Breast epithelium (tissue), 4 donors: ENCODE data around the gene RPS14. TPM values are rescaled to one million over a fixed set of nuclear protein-coding genes. Genes with fewer than 3 reads are reported as not detected.

Experiments used
- DNase-seq, 2 donors: peaks; one replicate each; pipeline ENCODE4 v3.0.0-alpha.2; 2019; ENCODE audit warnings: low spot score in 2 of 2
- H3K27ac ChIP-seq, 2 donors: fragments of 200-600 bp; sonication (generic) in 1 of 2; one replicate each; pipeline ENCODE4 v1.5.1; 2016 to 2019; ENCODE audit warnings: mild to moderate bottlenecking in 1 of 2
- H3K27me3 ChIP-seq, 2 donors: fragments of 200-600 bp; sonication (generic) in 1 of 2; one replicate each; pipeline versions ENCODE4 v1.5.1 to v1.6.0; 2017 to 2019; ENCODE audit warnings: control low read depth in 1 of 2, mild to moderate bottlenecking in 1 of 2
- H3K36me3 ChIP-seq: fragments of 200-600 bp; one replicate; pipeline ENCODE4 v1.5.1; 2019
- H3K4me1 ChIP-seq, 2 donors: fragments of 200-600 bp; sonication (generic); one replicate each; pipeline ENCODE4 v1.5.1; 2016 to 2019; ENCODE audit warnings: control low read depth in 1 of 2
- H3K4me3 ChIP-seq, 3 donors: fragments of 200-600 bp; sonication (generic); 1 replicate in 2 of 3; 2 replicates in 1 of 3; pipeline ENCODE4 v1.5.1; 2016 to 2019; ENCODE audit warnings: mild to moderate bottlenecking in 3 of 3, moderate library complexity in 2 of 3
- H3K9me3 ChIP-seq, 2 donors: fragments of 200-600 bp; sonication (generic) in 1 of 2; one replicate each; pipeline ENCODE4 v1.5.1; 2016 to 2019; ENCODE audit warnings: control low read depth in 1 of 2
- CTCF ChIP-seq, 3 donors: fragments of 450-650 bp; IDR thresholded peaks; one replicate each; pipeline ENCODE4 v1.5.1; 2016 to 2017; ENCODE audit warnings: antibody characterized with exemption in 3 of 3, mild to moderate bottlenecking in 3 of 3, moderate library complexity in 3 of 3
- POLR2A ChIP-seq: fragments of 450-650 bp; IDR thresholded peaks from one replicate; pipeline ENCODE4 v1.6.1; 2016; ENCODE audit warnings: antibody characterized with exemption, mild to moderate bottlenecking, moderate library complexity
- POLR2AphosphoS5 ChIP-seq, 3 donors: sonication (generic); formaldehyde crosslinking; IDR thresholded peaks; one replicate each; pipeline ENCODE4 v1.6.1; 2017; ENCODE audit warnings: antibody characterized with exemption in 3 of 3
- intact Hi-C: fragments of 100-400 bp; cut with DNase I; formaldehyde crosslinking; loops from one replicate; pipeline ENCODE4 v1.15.1; 2023; ENCODE audit warnings: low total_unique reads
- total RNA-seq, 3 donors: library from RNA; depleted of rRNA; stranded (reverse); fragments of >200 nt; gene quantifications; one replicate each; pipeline ENCODE4 v1.1.0, GENCODE V29; 2016

RPS14 gene
- total RNA-seq, 3 donors from 2014 or later = 3,271 to 4,472 (median 4,011) TPM

DNA sequence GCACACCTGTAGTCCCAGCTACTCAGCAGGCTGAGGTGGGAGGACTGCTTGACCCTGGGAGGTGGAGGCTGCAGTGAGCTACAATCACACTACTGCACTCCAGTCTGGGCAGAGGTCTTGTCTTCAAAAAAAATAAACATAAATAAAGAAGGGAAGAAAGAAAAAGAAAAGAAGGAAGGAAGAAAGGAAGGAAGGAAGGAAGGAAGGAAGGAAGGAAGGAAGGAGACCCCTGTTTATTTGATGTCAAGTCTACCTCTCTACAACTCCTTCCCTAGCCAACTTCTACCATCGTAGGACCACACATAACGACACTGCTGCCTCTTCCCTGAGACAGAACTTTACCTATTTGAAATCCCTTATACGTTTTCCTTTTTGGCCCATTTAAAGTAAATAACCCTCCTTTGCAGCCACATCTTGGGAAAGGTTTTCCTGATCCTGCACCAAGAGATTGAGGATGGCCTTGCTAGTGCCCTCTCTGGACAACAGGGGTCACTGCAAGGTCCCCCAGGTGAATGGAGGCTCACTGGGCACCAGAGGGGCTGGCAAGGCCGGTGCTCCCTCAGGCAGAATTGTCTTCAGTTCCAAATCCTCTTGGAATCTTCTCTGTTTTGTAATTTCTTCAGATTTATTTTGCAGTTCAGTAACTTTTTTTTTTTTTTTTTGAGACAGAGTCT, 10.5 kb downstream of the RPS14 start:
- Histone ChIP-seq H3K9me3 (no peaks in the 10 kb centered on the region), H3K27me3 (no peaks in the 10 kb centered on the region), H3K36me3 (peaks cover 6% of the 10 kb centered on the region), H3K4me1 (no peaks in the 10 kb centered on the region), H3K27ac (no peak overlapping the region), H3K4me3 (no peak overlapping the region)
- TF ChIP-seq POLR2AphosphoS5 (IDR thresholded peaks at IDR 0.05) (no peak), CTCF (IDR thresholded peaks at IDR 0.05) (peak in 2 of 3 donors; percentile 31 to 42), POLR2A (no peak)
- DNase-seq = no peak
- intact Hi-C loops = no loop called here

GRCh38 chr5:150436141-150436680, 13.3 kb downstream of the RPS14 start:
- intact Hi-C loops = no loop called here
- peak; percentile 75 to 87 (median 82) for TF ChIP-seq CTCF (IDR thresholded peaks at IDR 0.05)
- peak in 1 of 3 donors; percentile 26 for TF ChIP-seq POLR2AphosphoS5 (IDR thresholded peaks at IDR 0.05)
- TF ChIP-seq POLR2A = no peak

DNA sequence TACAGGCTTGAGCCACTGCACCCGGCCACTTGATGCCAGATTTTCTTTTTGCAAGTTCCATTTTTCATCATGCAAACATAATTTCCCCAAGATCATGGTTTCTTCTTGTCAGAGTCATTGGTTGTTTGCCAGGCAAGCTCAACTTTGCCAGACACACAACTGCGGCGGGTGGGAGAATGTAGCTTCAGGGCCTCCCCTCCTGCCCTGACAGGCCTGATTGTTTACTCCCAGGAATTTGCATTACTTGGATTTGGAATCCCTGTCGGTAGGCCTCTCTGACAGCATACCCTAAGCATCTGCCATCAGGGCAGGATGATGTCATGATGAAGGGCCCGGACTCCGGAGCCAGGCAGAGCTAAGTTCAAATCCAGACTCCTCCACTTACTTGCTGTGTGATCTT, 15.1 kb downstream of the RPS14 start:
- H3K4me3 ChIP-seq = no peak overlapping the region
- peak in 1 of 2 donors; percentile 77 for DNase-seq
- no peaks in the 10 kb centered on the region for H3K4me1 ChIP-seq
- H3K36me3 ChIP-seq = no peaks in the 10 kb centered on the region
- intact Hi-C loops = loop anchor here (5.0 kb wide), 1 partner anchor 553 kb away; no protein-coding TSS in a partner anchor
- no peaks in the 10 kb centered on the region for H3K27me3 ChIP-seq
- no peaks in the 10 kb centered on the region for H3K9me3 ChIP-seq
- no peak overlapping the region for H3K27ac ChIP-seq
- TF ChIP-seq POLR2A (no peak), CTCF (IDR thresholded peaks at IDR 0.05) (no peak), POLR2AphosphoS5 (IDR thresholded peaks at IDR 0.05) (no peak)

More at GRCh38 chr5:150436141-150436680, 13.3 kb downstream of the RPS14 start:
- peak; percentile 83 to 84 for DNase-seq
- Histone ChIP-seq H3K36me3 (no peaks in the 10 kb centered on the region), H3K4me3 (no peak overlapping the region), H3K9me3 (no peaks in the 10 kb centered on the region), H3K27me3 (no peaks in the 10 kb centered on the region), H3K4me1 (no peaks in the 10 kb centered on the region), H3K27ac (no peak overlapping the region)

GRCh38 chr5:150431574-150431973, 18.0 kb downstream of the RPS14 start:
- Histone ChIP-seq H3K36me3 (no peaks in the 10 kb centered on the region), H3K27me3 (no peaks in the 10 kb centered on the region), H3K4me1 (no peaks in the 10 kb centered on the region), H3K4me3 (no peak overlapping the region), H3K9me3 (no peaks in the 10 kb centered on the region), H3K27ac (no peak overlapping the region)
- TF ChIP-seq POLR2AphosphoS5 (IDR thresholded peaks at IDR 0.05) = no peak
- intact Hi-C loops = loop anchor here (5.0 kb wide), 1 partner anchor 556 kb away; no protein-coding TSS in a partner anchor
- no peak for DNase-seq

DNA sequence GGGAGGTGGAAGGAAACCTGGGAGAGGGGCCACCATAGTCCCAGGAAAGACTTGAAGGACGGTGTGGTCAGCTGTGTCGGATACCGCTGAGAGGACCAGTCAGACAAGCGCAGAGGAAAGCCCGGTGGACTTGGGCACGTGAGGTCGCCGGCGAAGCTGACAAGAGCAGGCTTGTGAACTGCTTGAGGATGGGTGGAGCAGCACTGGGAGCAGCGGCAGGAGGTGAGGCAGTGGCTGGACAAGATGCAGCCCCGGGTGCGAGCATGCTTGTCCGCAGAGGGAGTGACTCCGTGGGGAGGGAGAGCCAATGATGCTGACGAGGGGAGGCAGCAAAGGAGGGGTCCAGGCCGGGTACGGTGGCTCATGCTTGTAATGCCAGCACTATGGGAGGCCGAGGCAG, 18.5 kb downstream of the RPS14 start:
- DNase-seq = no peak
- Histone ChIP-seq H3K36me3 (no peaks in the 10 kb centered on the region), H3K9me3 (no peaks in the 10 kb centered on the region), H3K4me1 (no peaks in the 10 kb centered on the region), H3K27me3 (no peaks in the 10 kb centered on the region), H3K27ac (no peak overlapping the region), H3K4me3 (no peak overlapping the region)
- intact Hi-C loops = loop anchor here (5.0 kb wide), 1 partner anchor 556 kb away; no protein-coding TSS in a partner anchor
- TF ChIP-seq CTCF (IDR thresholded peaks at IDR 0.05) = no peak
- TF ChIP-seq POLR2A = no peak
- TF ChIP-seq POLR2AphosphoS5 (IDR thresholded peaks at IDR 0.05) = no peak
